Endothelial cell of umbilical vein (primary cell): ENCODE results near the gene SAXO1. TPM values are rescaled to one million over a fixed set of nuclear protein-coding genes. Genes with fewer than 3 reads are reported as not detected.

Source experiments
- BruUV-seq: library from RNA; stranded (reverse); fragments of 400-500 nt; replicated peaks from 2 replicates; lab custom pipeline; 2021; lab: Mats Ljungman, UMichigan
- CTCF ChIA-PET: fragments of 300-600, 350-600 bp; sonication (Branson Sonifier 250); formaldehyde crosslinking; loops from one replicate; lab custom pipeline; 2021; ENCODE audit warnings: antibody characterized with exemption, inconsistent platforms; lab: Charles Lee
- POLR2A ChIA-PET: fragments of 300-600, 350-600 bp; sonication (Branson Sonifier 250); formaldehyde crosslinking; loops from one replicate; lab custom pipeline; 2021; ENCODE audit warnings: antibody characterized with exemption, inconsistent platforms; lab: Charles Lee
- DNase-seq: peaks from one replicate; pipeline ENCODE4 v3.0.0-alpha.2; 2011; ENCODE audit warnings: low read depth, low spot score
- FAIRE-seq: peaks from 2 replicates; lab custom pipeline; 2011; peaks lifted over from hg19 to GRCh38; lab: Jason Lieb, UNC
- H2AFZ ChIP-seq: 2 replicates; pipeline ENCODE4 v1.6.0; 2012; ENCODE audit warnings: low read depth, low read length, control low read depth, inconsistent platforms
- H3K27ac ChIP-seq: 2 replicates; pipeline ENCODE4 v1.5.1; 2011; ENCODE audit warnings: low read depth, mild to moderate bottlenecking, control low read depth, low read length, moderate library complexity; ENCODE audit not compliant: insufficient read depth
- H3K27me3 ChIP-seq, 2 experiments: 2 replicates each; pipeline versions ENCODE4 v1.6.0 to v1.6.1; 2011; ENCODE audit warnings: low read length in 2 of 2, mixed read lengths in 1 of 2; ENCODE audit not compliant: control insufficient read depth in 2 of 2, insufficient read depth in 2 of 2
- H3K36me3 ChIP-seq, 2 experiments: 2 replicates in 1 of 2; 3 replicates in 1 of 2; pipeline ENCODE4 v1.5.1; 2011; ENCODE audit warnings: low read length in 2 of 2, mild to moderate bottlenecking in 1 of 2, moderate library complexity in 1 of 2; ENCODE audit not compliant: control insufficient read depth in 2 of 2, insufficient read depth in 2 of 2; ENCODE audit errors: extremely low read depth in 1 of 2
- H3K4me1 ChIP-seq: 3 replicates; pipeline ENCODE4 v1.5.1; 2011; ENCODE audit warnings: mild to moderate bottlenecking, low read length; ENCODE audit not compliant: control insufficient read depth, insufficient read depth; ENCODE audit errors: extremely low read depth
- H3K4me2 ChIP-seq: 2 replicates; pipeline ENCODE4 v1.6.1; 2011; ENCODE audit warnings: low read length, control low read depth, mixed read lengths; ENCODE audit not compliant: insufficient read depth
- H3K4me3 ChIP-seq, 3 experiments: fragments of 200-600 bp in 1 of 3; sonication (generic), shearing (Covaris generic) in 1 of 3; replicated peaks in 1 of 3; 2 replicates each; pipeline ENCODE4 v1.5.1; 2011 to 2016; ENCODE audit warnings: control low read depth in 3 of 3, low read length in 3 of 3, mild to moderate bottlenecking in 2 of 3, inconsistent platforms in 1 of 3, low read depth in 1 of 3, moderate library complexity in 1 of 3; ENCODE audit not compliant: insufficient read depth in 1 of 3
- H3K79me2 ChIP-seq: 2 replicates; pipeline ENCODE4 v1.6.0; 2012; ENCODE audit warnings: low read length, inconsistent platforms; ENCODE audit not compliant: control insufficient read depth, insufficient read depth
- H3K9ac ChIP-seq: replicated peaks from 2 replicates; pipeline ENCODE3; 2011; ENCODE audit warnings: low read length, control low read depth; ENCODE audit not compliant: insufficient read depth; ENCODE audit errors: extremely low read depth
- H3K9me1 ChIP-seq: replicated peaks from 3 replicates; pipeline ENCODE4 v1.6.0; 2011; ENCODE audit warnings: mild to moderate bottlenecking, low read length; ENCODE audit not compliant: control insufficient read depth, insufficient read depth; ENCODE audit errors: extremely low read depth
- H3K9me3 ChIP-seq: replicated peaks from 2 replicates; pipeline ENCODE4 v1.5.1; 2012; ENCODE audit warnings: low read length, inconsistent platforms; ENCODE audit not compliant: control insufficient read depth, insufficient read depth
- H4K20me1 ChIP-seq: replicated peaks from 2 replicates; pipeline ENCODE3; 2011; ENCODE audit warnings: mild to moderate bottlenecking, low read length; ENCODE audit not compliant: control insufficient read depth, insufficient read depth; ENCODE audit errors: extremely low read depth
- CTCF ChIP-seq, 2 donors: IDR thresholded peaks; 1 replicate in 1 of 2; 2 replicates in 1 of 2; pipeline ENCODE4 v1.5.1; 2011; ENCODE audit warnings: low read length in 2 of 2, mild to moderate bottlenecking in 2 of 2, moderate library complexity in 2 of 2, control low read depth in 1 of 2, inconsistent platforms in 1 of 2, low read depth in 1 of 2; ENCODE audit not compliant: insufficient read depth in 1 of 2; ENCODE audit errors: extremely low read depth in 1 of 2
- EZH2 ChIP-seq: IDR thresholded peaks from 2 replicates; pipeline ENCODE4 v1.6.1; 2012; ENCODE audit warnings: borderline replicate concordance, low read depth, mild to moderate bottlenecking, moderate library complexity, low read length, inconsistent platforms; ENCODE audit not compliant: severe bottlenecking
- FOS ChIP-seq: IDR thresholded peaks from 2 replicates; pipeline ENCODE4 v1.6.1; 2011; ENCODE audit warnings: mild to moderate bottlenecking, low read length, moderate library complexity, borderline replicate concordance; ENCODE audit not compliant: insufficient read depth
- GATA2 ChIP-seq: IDR thresholded peaks from 2 replicates; pipeline ENCODE4 v1.7.0; 2011; ENCODE audit warnings: low read depth, mild to moderate bottlenecking, moderate library complexity, mixed read lengths, low read length; ENCODE audit not compliant: insufficient read length, insufficient read depth
- JUN ChIP-seq: IDR thresholded peaks from 2 replicates; pipeline ENCODE4 v1.6.1; 2011; ENCODE audit warnings: borderline replicate concordance, low read depth; ENCODE audit not compliant: insufficient read length, insufficient read depth
- MAX ChIP-seq: IDR thresholded peaks from 2 replicates; pipeline ENCODE4 v1.6.1; 2011; ENCODE audit not compliant: insufficient read depth, insufficient read length
- MYC ChIP-seq: IDR thresholded peaks from one replicate; pipeline ENCODE4 v1.6.1; 2011; ENCODE audit warnings: mild to moderate bottlenecking, low read depth, low read length
- POLR2A ChIP-seq: IDR thresholded peaks from 2 replicates; pipeline ENCODE4 v1.6.1; 2012; ENCODE audit warnings: low read depth, mild to moderate bottlenecking, control low read depth, low read length
- POLR2AphosphoS5 ChIP-seq: IDR thresholded peaks from 2 replicates; pipeline ENCODE4 v1.6.1; 2012; ENCODE audit warnings: low read depth, mild to moderate bottlenecking, control low read depth, low read length, moderate library complexity; ENCODE audit not compliant: insufficient read depth
- dilution Hi-C: fragments of 300-500 bp; cut with MboI; formaldehyde crosslinking; loops from one replicate; pipeline ENCODE4 v1.15.0; 2019; ENCODE audit warnings: low sequenced_read_pairs; ENCODE audit not compliant: extremely low pct_ligation_motif_present
- intact Hi-C: fragments of 100-400 bp; cut with micrococcal nuclease; formaldehyde crosslinking; loops from one replicate; pipeline ENCODE4 v1.10.0; 2022
- polyA plus RNA-seq, 4 experiments: library from polyadenylated mRNA; depleted of rRNA in 3 of 4; stranded (reverse) in 3 of 4; unstranded in 1 of 4; fragments of >200 nt; gene quantifications; 2 replicates each; pipeline versions ENCODE4 v1.2.1 to v1.2.3, GENCODE V29; 2011 to 2012; ENCODE audit warnings: missing spikeins in 1 of 4
- total RNA-seq: library from RNA; stranded (reverse); gene quantifications from 2 replicates; pipeline ENCODE4 v1.2.3, GENCODE V29; 2021

Gene SAXO1
- total and polyA plus RNA-seq, 2 donors (not counting 3 experiments of a cell fraction or from before 2014, with no cell fraction given): not detected

GRCh38 chr9:19020886-19021455, 12.0 kb downstream of the SAXO1 start:
- no peaks in the 10 kb centered on the region for H3K9me3 ChIP-seq
- no peaks in the 10 kb centered on the region for H3K79me2 ChIP-seq
- no peaks in the 10 kb centered on the region for H3K27me3 ChIP-seq
- no peak overlapping the region for H3K4me2 ChIP-seq
- no peak overlapping the region for H3K27ac ChIP-seq
- H3K9ac ChIP-seq: no peak overlapping the region
- POLR2A ChIA-PET: no interaction called here
- dilution Hi-C loops: no loop called here
- no peak for TF ChIP-seq POLR2AphosphoS5
- TF ChIP-seq POLR2A: no peak
- TF ChIP-seq CTCF (IDR thresholded peaks at IDR 0.05; ENCODE audit: extremely low read depth in 1 of 2, insufficient read depth in 1 of 2, low read depth in 1 of 2, low read length in 2 of 2): no peak
- TF ChIP-seq MAX: no peak
- TF ChIP-seq GATA2: no peak
- TF ChIP-seq FOS: no peak
- no peak for TF ChIP-seq EZH2
- TF ChIP-seq MYC: no peak
- TF ChIP-seq JUN: no peak
- DNase-seq (no peak), FAIRE-seq (no peak)
- no peaks in the 10 kb centered on the region for H3K36me3 ChIP-seq
- no peaks in the 10 kb centered on the region for H3K4me1 ChIP-seq
- CTCF ChIA-PET: interaction anchor here (1.9 kb wide), 1 partner anchor 1210 kb away, joined by 5 read pairs; no protein-coding TSS in a partner anchor
- H4K20me1 ChIP-seq: no peaks in the 10 kb centered on the region
- H3K4me3 ChIP-seq: no peak overlapping the region
- no TSS peak for BruUV-seq
- no peak overlapping the region for H2AFZ ChIP-seq
- H3K9me1 ChIP-seq: no peaks in the 10 kb centered on the region
- intact Hi-C loops: no loop called here
